ENCODE results near the gene MELTF.
A peak's percentile ranks its signal among the peaks of the same experiment; 100 is the strongest.

The MELTF gene

GRCh38 chr3:196992461-196993065, 37.1 kb downstream of the MELTF start:
- DNase-seq (ENCODE audit: low spot score) = no peak

GRCh38 chr3:196991581-196992460, 37.8 kb downstream of the MELTF start:
- no peak for DNase-seq (ENCODE audit: low spot score)

- DNase-seq (ENCODE audit: low spot score) = no peak
Observed at GRCh38 chr3:196990601-196991007, 39.0 kb downstream of the MELTF start.

GRCh38 chr3:196989721-196990262, 39.8 kb downstream of the MELTF start:
- DNase-seq (ENCODE audit: low spot score) = peak; percentile 62

- no peak for DNase-seq (ENCODE audit: low spot score)
Observed at GRCh38 chr3:196988241-196989029, 41.2 kb downstream of the MELTF start.

- DNase-seq (ENCODE audit: low spot score) = no peak
Observed at GRCh38 chr3:196987022-196987421, 42.6 kb downstream of the MELTF start.

- DNase-seq (ENCODE audit: low spot score) = no peak
Observed at GRCh38 chr3:196985954-196986885, 43.4 kb downstream of the MELTF start.

- no peak for DNase-seq (ENCODE audit: low spot score)
Observed at GRCh38 chr3:196985298-196985697, 44.3 kb downstream of the MELTF start.

GRCh38 chr3:196983186-196983585, 46.4 kb downstream of the MELTF start:
- no peak for DNase-seq (ENCODE audit: low spot score)

GRCh38 chr3:196981657-196982056, 48.0 kb downstream of the MELTF start:
- DNase-seq (ENCODE audit: low spot score) = no peak

- DNase-seq (ENCODE audit: low spot score) = peak; percentile 28
Observed at GRCh38 chr3:196979545-196979944, 50.1 kb downstream of the MELTF start.

GRCh38 chr3:196976941-196977340, 52.7 kb downstream of the MELTF start:
- no peak for DNase-seq (ENCODE audit: low spot score)

- DNase-seq (ENCODE audit: low spot score) = no peak
Observed at GRCh38 chr3:196975349-196975748, 54.3 kb downstream of the MELTF start.

GRCh38 chr3:196974661-196975060, 55.0 kb downstream of the MELTF start:
- DNase-seq (ENCODE audit: low spot score) = no peak

GRCh38 chr3:196971094-196971698, 58.4 kb downstream of the MELTF start:
- DNase-seq (ENCODE audit: low spot score) = no peak

- no peak for DNase-seq (ENCODE audit: low spot score)
Observed at GRCh38 chr3:196970547-196971093, 59.0 kb downstream of the MELTF start.

- peak; percentile 84 for DNase-seq (ENCODE audit: low spot score)
Observed at GRCh38 chr3:196969660-196970546, 59.7 kb downstream of the MELTF start.

- DNase-seq (ENCODE audit: low spot score) = peak; percentile 27
Observed at GRCh38 chr3:196969134-196969659, 60.4 kb downstream of the MELTF start.
